Vagina (tissue), 2 donors: ENCODE results near the gene PEPD. TPM values are rescaled to one million over a fixed set of nuclear protein-coding genes. Genes with fewer than 3 reads are reported as not detected.

Source experiments
- DNase-seq, 2 donors: peaks; one replicate each; pipeline ENCODE4 v3.0.0-alpha.2; 2017; ENCODE audit errors: extremely low spot score in 2 of 2
- H3K27ac ChIP-seq: fragments of 200-600 bp; sonication (generic); one replicate; pipeline ENCODE4 v1.5.1; 2019
- H3K27me3 ChIP-seq: fragments of 200-600 bp; sonication (generic); one replicate; pipeline ENCODE4 v1.5.1; 2019
- H3K36me3 ChIP-seq, 2 donors: fragments of 200-600 bp; sonication (generic); one replicate each; pipeline ENCODE4 v1.5.1; 2017 to 2019
- H3K4me1 ChIP-seq: fragments of 200-600 bp; sonication (generic); one replicate; pipeline ENCODE4 v1.5.1; 2019
- H3K4me3 ChIP-seq, 2 donors: fragments of 200-600 bp; sonication (generic); 1 replicate in 1 of 2; 2 replicates in 1 of 2; pipeline ENCODE4 v1.5.1; 2016 to 2019
- H3K9me3 ChIP-seq: fragments of 200-600 bp; sonication (generic); one replicate; pipeline ENCODE4 v1.5.1; 2019
- CTCF ChIP-seq, 3 experiments: fragments of 450-650 bp in 2 of 3; fragments of 200-600 bp in 1 of 3; sonication (generic) in 1 of 3; IDR thresholded peaks; one replicate each; pipeline ENCODE4 v1.5.1; 2017 to 2019; ENCODE audit warnings: antibody characterized with exemption in 3 of 3, mild to moderate bottlenecking in 2 of 3, moderate library complexity in 2 of 3
- POLR2A ChIP-seq, 2 donors: fragments of 450-650 bp; IDR thresholded peaks; one replicate each; pipeline ENCODE4 v1.6.1; 2017; ENCODE audit warnings: antibody characterized with exemption in 2 of 2, mild to moderate bottlenecking in 2 of 2, moderate library complexity in 2 of 2
- POLR2AphosphoS5 ChIP-seq, 2 donors: sonication (generic); formaldehyde crosslinking; IDR thresholded peaks; one replicate each; pipeline ENCODE4 v1.9.0; 2017; ENCODE audit warnings: antibody characterized with exemption in 2 of 2, mild to moderate bottlenecking in 2 of 2, low read depth in 1 of 2; ENCODE audit not compliant: insufficient read depth in 1 of 2
- intact Hi-C: fragments of 100-400 bp; cut with DNase I; formaldehyde crosslinking; loops from one replicate; pipeline ENCODE4 v1.15.1; 2023
- total RNA-seq: library from RNA; depleted of rRNA; stranded (reverse); fragments of >200 nt; gene quantifications from one replicate; pipeline ENCODE4 v1.2.3, GENCODE V29; 2016

Gene PEPD
- total RNA-seq, 1 donor from 2014 or later, result 61.9 TPM

GRCh38 chr19:33376941-33377557 is 144.5 kb downstream of the PEPD start:
- TF ChIP-seq POLR2AphosphoS5 (IDR thresholded peaks at IDR 0.05; ENCODE audit: insufficient read depth in 1 of 2, low read depth in 1 of 2) (no peak), POLR2A (IDR thresholded peaks at IDR 0.05) (no peak), CTCF (IDR thresholded peaks at IDR 0.05) (no peak)
- peak in 1 of 2 donors; percentile 62 for DNase-seq
- H3K4me1 ChIP-seq, result peaks cover 60% of the 10 kb centered on the region
- H3K36me3 ChIP-seq, result peaks cover 0 to 13% of the 10 kb centered on the region in 2 donors
- no peaks in the 10 kb centered on the region for H3K27me3 ChIP-seq
- peak overlapping the region; percentile 40 for H3K27ac ChIP-seq
- intact Hi-C loops, result no loop called here
- H3K4me3 ChIP-seq, result no peak overlapping the region
- no peaks in the 10 kb centered on the region for H3K9me3 ChIP-seq

GRCh38 chr19:33376423-33376822 is 145.2 kb downstream of the PEPD start:
- no peaks in the 10 kb centered on the region for H3K27me3 ChIP-seq
- peaks cover 63% of the 10 kb centered on the region for H3K4me1 ChIP-seq
- peak overlapping the region; percentile 40 for H3K27ac ChIP-seq
- H3K36me3 ChIP-seq, result peaks cover 0 to 13% of the 10 kb centered on the region in 2 donors
- intact Hi-C loops, result no loop called here
- no peak for DNase-seq
- no peaks in the 10 kb centered on the region for H3K9me3 ChIP-seq
- no peak overlapping the region for H3K4me3 ChIP-seq
- no peak for TF ChIP-seq POLR2A (IDR thresholded peaks at IDR 0.05)
- no peak for TF ChIP-seq CTCF (IDR thresholded peaks at IDR 0.05)
- peak in 1 of 2 donors; percentile 66 for TF ChIP-seq POLR2AphosphoS5 (IDR thresholded peaks at IDR 0.05; ENCODE audit: insufficient read depth in 1 of 2, low read depth in 1 of 2)

- no peaks in the 10 kb centered on the region for H3K9me3 ChIP-seq
- intact Hi-C loops, result no loop called here
- no peak overlapping the region for H3K4me3 ChIP-seq
- H3K27ac ChIP-seq, result peak overlapping the region; percentile 40
- H3K4me1 ChIP-seq, result peaks cover 63% of the 10 kb centered on the region
- TF ChIP-seq POLR2AphosphoS5 (IDR thresholded peaks at IDR 0.05; ENCODE audit: insufficient read depth in 1 of 2, low read depth in 1 of 2) (no peak), POLR2A (IDR thresholded peaks at IDR 0.05) (no peak), CTCF (IDR thresholded peaks at IDR 0.05) (no peak)
- peaks cover 0 to 13% of the 10 kb centered on the region in 2 donors for H3K36me3 ChIP-seq
- no peak for DNase-seq
- H3K27me3 ChIP-seq, result no peaks in the 10 kb centered on the region
These were observed 145.8 kb downstream of the PEPD start for GRCh38 chr19:33375837-33376159.

- H3K4me3 ChIP-seq, result peak overlapping the region; percentile 64 to 83
- no peaks in the 10 kb centered on the region for H3K27me3 ChIP-seq
- DNase-seq, result no peak
- H3K36me3 ChIP-seq, result peaks cover 0 to 13% of the 10 kb centered on the region in 2 donors
- intact Hi-C loops, result no loop called here
- H3K9me3 ChIP-seq, result no peaks in the 10 kb centered on the region
- H3K27ac ChIP-seq, result peak overlapping the region; percentile 94
- no peak for TF ChIP-seq POLR2A (IDR thresholded peaks at IDR 0.05)
- TF ChIP-seq POLR2AphosphoS5 (IDR thresholded peaks at IDR 0.05; ENCODE audit: insufficient read depth in 1 of 2, low read depth in 1 of 2), result no peak
- no peak for TF ChIP-seq CTCF (IDR thresholded peaks at IDR 0.05)
- peaks cover 63% of the 10 kb centered on the region for H3K4me1 ChIP-seq
These were observed 146.3 kb downstream of the PEPD start for GRCh38 chr19:33375156-33375836.

GRCh38 chr19:33374236-33374714 is 147.3 kb downstream of the PEPD start:
- TF ChIP-seq POLR2AphosphoS5 (IDR thresholded peaks at IDR 0.05; ENCODE audit: insufficient read depth in 1 of 2, low read depth in 1 of 2) (peak in 1 of 2 donors; percentile 17), POLR2A (IDR thresholded peaks at IDR 0.05) (no peak)
- intact Hi-C loops, result loop anchor here (5.0 kb wide), 1 partner anchor 72 kb away; the partner anchor contains the start of gene CEBPA
- Histone ChIP-seq H3K4me1 (peaks cover 60% of the 10 kb centered on the region), H3K9me3 (no peaks in the 10 kb centered on the region), H3K27ac (peak overlapping the region; percentile 94), H3K36me3 (peaks cover 0 to 2% of the 10 kb centered on the region in 2 donors), H3K4me3 (peak overlapping the region; percentile 64 to 83), H3K27me3 (no peaks in the 10 kb centered on the region)
- no peak for DNase-seq
